SU-DHL-6 (cell line): ENCODE results near the gene CCDC61.

Source experiments
- EZH2phosphoT487 ChIP-seq: fragments of 200-600 bp; sonication (generic), shearing (Covaris generic); conservative IDR thresholded peaks from 2 replicates; pipeline ENCODE4 v1.6.1; 2018; ENCODE audit warnings: mild to moderate bottlenecking, antibody characterized with exemption, low read length, moderate library complexity, mixed read lengths
- TF ChIP-seq, protein P1 (sequence below): fragments of 200-600 bp; sonication (generic); IDR thresholded peaks from one replicate; pipeline ENCODE4 v1.5.1; 2017; ENCODE audit warnings: antibody characterized with exemption, mild to moderate bottlenecking, low read length, moderate library complexity; ENCODE audit not compliant: insufficient read depth, poor library complexity, severe bottlenecking

DNA sequence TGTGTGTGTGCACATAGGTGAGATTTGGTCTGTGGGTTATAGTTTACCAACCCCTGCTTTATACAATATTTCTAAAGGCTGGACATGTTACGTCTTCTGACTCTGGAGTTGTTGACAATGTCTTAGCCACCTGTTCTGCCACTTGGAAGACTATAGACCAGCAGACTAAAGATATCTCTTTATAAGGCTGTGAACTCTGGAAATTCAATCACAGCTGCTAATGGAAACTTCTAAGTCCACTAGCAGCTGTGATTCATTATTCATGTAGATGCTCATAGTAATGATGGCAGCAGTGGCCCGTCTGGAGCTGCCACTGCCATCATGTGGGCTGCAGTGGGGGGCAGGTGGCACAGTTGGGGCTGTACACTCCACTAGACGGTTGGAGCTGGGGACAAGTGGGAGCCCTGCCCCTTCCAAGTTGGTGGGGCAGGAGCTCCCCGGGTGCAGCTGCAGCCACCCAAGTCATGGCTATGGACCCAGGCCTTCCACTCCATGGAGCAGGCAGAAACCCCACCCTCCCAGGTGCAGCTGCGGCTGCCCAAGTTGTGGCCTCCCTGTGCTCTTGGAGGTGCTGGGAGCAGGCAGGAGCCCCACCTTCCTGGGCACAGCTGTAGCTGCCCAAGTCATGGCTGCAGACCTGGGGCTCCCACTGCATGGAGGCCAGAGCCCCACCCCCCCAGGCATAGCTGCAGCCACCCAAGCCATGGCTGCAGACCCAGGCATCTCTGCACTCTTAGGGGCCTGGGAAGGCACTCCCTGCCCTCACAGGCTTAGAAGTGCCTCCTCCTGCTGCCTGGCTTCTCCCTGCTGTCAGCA, 36.7 kb downstream of the CCDC61 start:
- TF ChIP-seq, protein P1, sequence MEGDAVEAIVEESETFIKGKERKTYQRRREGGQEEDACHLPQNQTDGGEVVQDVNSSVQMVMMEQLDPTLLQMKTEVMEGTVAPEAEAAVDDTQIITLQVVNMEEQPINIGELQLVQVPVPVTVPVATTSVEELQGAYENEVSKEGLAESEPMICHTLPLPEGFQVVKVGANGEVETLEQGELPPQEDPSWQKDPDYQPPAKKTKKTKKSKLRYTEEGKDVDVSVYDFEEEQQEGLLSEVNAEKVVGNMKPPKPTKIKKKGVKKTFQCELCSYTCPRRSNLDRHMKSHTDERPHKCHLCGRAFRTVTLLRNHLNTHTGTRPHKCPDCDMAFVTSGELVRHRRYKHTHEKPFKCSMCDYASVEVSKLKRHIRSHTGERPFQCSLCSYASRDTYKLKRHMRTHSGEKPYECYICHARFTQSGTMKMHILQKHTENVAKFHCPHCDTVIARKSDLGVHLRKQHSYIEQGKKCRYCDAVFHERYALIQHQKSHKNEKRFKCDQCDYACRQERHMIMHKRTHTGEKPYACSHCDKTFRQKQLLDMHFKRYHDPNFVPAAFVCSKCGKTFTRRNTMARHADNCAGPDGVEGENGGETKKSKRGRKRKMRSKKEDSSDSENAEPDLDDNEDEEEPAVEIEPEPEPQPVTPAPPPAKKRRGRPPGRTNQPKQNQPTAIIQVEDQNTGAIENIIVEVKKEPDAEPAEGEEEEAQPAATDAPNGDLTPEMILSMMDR, result no peak
- no peak for TF ChIP-seq EZH2phosphoT487
